Effector CD4-positive, alpha-beta T cell (primary cell): Measurements from ENCODE around the gene CXorf58.
"Not testable (repeated sequence)": the region's sequence is repeated elsewhere in the genome, so short reads cannot be mapped to it uniquely, and the experiment has no call there.

ENCODE experiments used
- DNase-seq: peaks from one replicate; pipeline ENCODE4 v3.0.0-alpha.2; 2020
- total RNA-seq: gene quantifications from one replicate; lab custom pipeline; 2026; lab: John Stamatoyannopoulos, UW

The CXorf58 gene, protein sequence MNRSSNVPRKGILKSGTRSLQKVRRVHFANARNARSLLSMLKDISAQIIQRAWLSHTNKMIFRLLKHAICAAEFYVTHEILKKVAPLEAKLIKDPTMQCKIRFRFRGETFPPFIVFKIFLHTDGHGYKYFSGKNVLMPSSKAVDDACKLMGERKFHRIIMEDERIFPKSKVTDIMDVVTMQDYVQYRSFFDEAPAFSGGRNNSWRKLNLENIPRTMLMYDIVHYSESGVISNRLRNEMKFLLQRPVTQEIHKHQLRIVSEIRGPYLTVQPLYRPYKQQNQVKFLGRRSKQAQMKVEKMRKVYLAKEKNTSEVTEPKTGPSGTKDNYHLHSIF
- 0.56 reads per million for total RNA-seq

DNA sequence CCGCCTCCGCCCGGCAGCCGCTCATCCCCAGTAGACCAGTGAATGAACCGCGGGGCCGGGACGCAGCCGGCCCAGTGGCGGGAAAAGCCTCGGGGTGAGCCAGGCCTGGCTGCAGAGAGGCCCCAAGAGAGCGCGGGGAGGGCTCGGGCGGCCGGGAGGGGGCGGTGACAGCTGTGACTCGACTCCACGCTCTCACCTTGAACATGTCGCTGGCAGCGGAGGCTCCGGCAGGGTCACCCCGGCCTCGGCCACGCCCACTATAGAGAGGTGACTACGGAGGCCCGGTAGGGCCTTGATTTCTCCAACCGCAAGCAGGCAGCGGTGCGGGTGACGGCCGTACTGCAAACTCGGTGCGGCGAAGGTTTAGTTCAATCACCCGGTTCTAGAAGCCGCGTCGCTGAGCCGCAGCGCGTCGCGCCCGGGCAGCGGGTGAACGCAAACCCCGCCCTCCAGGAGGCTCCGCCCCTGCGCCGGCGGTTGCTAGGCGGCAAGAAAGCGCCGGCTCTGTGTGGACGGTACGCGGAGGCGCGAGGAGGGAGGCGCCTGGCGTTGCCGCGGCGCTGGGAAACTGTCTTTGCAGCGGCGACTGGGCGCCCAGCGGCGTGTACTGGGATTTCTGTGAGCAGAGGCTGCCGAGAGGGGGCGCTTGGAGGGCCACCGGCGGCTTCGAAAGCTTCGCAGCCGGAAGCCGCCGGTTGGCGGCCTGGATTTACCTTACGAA lies at the start of gene CXorf58, which contains the start of gene APOO:
Gene CXorf58 (plus strand): TSS at position 509 of the 721 bp plus-strand sequence. CDS start 2,297 bp downstream, outside the sequence.
Gene APOO (minus strand): TSS at position 441 of the 721 bp plus-strand sequence. CDS start 236 bp downstream, at position 205.
- peak; percentile 83 for DNase-seq

DNA sequence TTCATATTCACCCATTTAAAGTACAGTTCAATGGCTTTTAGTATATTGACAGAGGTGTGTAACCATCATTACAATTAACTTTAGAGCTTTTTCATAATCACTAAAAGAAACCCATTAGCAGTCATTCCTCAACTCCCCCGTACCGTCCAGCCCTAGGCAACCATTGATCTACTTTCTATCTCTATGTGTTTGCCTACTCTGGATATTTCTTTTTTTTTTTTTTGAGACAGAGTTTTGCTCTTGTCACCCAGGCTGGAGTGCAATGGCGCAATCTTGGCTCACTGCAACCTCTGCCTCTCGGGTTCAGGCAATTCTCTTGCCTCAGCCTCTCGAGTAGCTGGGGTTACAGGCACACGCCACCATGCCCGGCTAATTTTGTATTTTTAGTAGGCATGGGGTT lies 48.6 kb upstream of the CXorf58 start:
- DNase-seq = not testable (repeated sequence)

DNA sequence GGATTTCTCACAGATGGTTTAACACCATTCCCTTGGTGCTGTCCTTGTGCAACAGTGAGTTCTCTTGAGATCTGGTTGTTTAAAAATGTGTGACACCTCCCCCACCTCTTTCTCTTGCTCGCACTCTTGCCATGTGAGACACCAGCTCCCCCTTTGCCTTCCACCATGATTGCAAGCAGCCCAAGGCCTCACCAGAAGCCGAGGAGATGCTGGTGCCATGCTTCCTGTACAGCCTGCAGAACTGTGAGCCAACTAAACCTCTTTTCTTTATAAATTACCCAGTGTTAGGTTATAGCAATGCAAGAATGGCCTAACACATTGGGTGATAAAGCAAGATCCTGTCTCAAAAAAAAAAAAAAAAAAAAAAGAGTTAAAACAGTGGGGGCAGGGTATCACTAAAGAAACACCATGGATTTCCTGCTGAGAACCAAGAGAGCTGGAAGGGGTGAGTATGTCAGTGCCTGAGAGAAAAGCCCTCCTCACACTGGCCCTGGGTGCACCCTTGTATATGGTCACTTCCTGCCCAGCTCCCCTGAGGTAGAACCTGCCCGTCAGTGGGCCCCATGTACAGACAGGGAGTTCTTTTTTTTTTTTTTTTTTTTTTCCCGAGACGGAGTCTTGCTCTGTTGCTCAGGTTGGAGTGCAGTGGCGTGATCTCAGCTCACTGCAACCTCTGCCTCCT lies 46.5 kb upstream of the CXorf58 start:
- DNase-seq = no peak

DNA sequence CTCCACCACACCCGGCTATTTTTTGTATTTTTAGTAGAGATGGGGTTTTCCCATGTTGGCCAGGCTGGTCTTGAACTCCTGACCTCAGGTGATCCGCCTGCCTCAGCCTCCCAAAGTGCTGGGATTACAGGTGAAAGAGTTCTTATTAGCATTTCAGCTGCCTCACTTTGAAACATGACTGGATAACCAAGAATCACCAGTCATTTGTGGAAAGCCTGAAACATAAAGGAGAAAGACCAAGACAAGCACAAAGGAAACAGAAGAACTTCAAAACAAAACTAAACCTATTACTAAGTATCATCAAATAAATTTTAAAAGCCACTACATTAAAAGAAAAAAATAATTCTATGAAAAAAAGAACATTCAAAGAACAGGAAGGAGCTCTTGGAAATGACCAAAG lies 45.9 kb upstream of the CXorf58 start:
- DNase-seq = not testable (repeated sequence)

DNA sequence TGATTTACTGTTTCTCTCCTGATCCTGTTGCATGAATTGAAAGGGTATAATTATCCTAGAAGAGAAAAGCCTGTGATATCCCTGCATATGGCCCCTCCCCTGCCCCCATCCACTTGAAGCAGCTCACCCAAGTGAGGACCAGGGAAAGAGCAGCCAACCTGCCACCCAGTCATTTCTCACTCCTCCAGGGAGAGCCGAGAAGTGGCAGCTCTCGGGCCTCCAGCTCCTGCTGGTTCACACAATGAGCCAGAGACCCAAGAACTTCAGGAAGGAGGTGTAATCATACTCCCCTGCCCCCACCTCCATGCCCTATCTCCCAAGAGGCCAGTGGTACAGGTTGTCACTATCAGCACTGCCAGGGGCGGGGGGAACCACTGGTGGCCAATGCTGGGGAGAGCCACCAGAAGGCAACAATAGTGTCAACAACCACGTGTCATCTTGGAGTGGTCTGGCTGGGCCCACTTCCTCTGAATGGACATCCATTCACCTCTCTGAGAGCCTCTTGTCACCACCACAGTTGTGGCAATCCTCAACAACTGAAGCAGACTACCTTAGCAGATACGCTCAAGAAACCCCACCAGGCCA lies 43.0 kb upstream of the CXorf58 start:
- DNase-seq = no peak

DNA sequence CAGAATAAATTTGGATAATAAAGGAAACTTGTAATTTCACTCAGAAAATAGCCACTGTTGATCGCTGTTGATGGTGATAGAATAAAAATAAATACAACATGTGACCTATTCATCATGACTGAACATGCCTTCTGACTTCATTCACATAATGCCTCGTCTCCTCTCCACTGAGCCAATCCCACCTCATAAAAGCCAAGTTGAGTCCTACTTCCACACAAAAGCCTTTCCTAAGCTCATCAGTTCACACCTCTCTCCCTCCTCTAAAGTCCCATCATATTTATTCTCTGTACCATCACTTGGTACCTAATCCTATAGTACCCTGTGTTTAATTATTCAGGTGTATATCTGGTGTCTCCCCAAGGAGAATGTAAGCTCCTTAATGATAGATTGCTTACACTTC lies 37.8 kb upstream of the CXorf58 start:
- DNase-seq = no peak

DNA sequence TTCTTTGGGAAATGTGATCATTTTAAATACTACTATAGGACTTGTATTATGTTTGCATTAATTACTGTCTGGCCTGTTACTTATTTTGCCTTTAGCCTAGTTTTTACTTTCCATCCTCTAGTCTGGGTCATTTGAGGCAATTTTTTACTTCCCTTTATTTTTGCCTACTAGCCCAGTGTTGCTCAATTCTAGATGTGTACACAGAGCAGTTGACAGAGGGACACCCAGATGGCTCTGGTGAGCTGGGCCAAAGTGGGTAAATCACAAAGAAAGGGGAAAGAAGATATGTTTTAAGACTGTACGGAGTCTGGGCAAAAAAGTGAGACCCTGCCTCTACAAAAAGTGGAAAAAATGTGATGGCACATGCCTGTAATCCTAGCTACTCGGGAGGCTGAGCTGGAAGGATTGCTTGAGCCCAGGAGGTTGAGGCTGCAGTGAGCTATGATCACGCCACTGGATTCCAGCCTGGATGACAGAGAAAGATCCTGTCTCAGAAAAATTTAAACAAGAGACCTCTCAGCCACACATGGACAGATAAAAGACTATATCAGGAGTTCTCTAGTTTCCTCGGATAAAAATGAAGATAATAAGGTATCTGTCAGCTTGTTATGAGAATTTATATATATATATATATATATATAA lies 35.8 kb upstream of the CXorf58 start:
- no peak for DNase-seq

DNA sequence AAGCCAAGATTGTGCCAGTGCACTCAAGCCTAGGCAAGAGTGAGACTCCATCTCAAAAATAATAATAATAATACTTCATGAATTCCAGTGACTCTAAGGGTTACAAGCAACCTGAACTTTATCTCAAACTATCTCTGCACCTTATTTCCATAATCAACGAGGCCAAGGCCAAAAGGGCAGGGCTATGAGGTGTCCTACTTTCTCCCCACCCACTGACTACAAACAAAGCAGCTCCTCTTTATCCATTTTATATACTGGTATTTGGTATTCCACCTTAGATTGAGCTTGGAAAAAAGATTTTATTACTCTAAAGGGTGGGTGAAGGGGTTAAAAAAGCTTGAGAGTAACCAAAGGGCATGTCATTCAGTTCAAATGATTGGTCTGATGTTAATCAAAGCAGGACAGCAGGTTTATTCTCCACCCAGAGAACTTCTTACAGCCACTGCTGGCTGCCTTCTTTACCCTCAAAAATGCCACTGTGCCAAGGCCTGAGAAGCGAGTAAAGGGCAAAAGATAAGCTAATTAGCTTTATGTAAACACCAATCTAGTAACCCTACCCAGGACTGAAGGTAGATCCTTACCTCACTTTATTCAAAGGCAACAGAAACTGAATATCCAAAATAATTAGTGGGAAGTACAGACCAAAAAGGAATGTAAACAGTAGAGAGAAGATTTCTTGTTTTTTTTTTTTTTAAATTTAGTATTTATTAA lies 28.3 kb upstream of the CXorf58 start:
- DNase-seq = no peak

DNA sequence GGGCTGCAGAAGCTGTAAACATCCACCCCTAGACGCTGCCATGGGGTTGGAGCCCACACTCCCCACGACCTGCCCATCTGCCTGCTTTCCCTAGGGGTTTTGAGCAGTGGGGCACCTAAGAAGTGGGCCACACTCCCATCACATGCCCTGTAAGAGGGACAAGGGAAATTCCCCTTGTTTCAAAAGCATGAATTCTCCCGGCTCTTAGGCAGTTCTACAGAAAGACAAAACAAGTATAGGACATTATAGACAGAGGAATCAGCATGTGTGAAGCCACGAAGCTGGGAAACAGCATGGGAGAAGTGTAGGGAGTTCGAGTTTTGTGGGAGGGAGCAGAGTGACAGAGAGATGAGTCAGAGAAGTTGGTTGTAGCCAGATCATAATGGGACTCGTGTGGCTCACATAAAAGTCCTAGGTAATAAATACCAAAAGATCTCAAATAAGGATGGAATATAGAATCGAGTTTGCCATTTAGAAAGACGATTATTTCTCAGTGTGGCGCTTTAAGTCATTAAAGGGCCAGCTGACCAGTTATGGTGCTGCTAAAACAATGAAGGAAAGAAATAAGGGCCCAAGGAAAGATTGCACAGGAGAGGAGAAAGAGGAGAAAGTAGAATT lies 24.0 kb upstream of the CXorf58 start:
- no peak for DNase-seq

DNA sequence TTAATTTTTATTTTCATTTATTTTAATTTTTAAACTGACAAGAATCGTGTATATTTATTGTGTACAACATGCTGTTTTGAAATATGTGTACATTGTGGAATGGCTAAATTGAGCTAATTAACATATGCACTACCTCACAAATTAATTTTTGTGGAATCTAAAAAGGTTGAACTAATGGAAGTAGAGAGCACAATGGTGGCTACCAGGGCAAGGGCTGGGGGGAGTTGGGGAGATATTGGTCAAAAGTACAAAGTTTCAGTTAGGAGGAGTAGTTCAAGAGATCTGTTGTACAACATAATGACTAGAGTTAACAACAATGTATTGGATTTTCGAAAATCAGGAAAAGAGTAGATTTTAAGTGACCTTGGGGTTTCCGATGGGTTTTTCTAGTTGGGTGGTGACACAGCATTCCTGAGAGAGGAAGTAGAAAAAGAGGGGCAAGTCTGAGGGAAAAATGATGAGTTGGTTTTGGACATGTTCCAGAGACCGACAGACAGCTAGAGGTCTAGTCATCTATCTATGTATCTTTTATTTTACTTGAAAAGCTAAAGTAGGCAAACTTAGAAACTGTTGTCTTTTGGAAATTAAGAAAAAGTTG lies 23.3 kb upstream of the CXorf58 start:
- no peak for DNase-seq

DNA sequence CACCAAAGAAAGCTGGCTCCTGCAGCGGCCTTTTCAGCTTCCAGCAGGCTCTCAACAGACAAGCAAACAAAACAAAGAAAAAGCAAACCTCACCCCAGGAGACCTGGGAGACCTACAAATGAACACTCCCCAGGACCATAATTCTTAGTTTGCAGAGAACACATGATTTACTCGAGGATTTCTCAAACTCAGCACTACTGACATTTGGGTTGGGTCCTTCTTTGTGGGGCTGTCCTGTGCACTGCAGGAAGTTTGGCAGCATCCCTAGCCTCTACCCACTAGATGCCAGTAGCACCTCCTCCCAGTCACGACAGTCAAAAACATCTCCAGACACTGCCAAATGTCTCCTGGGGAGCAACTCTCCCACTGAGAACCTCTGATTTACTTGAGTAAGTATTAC lies 22.0 kb upstream of the CXorf58 start:
- no peak for DNase-seq

DNA sequence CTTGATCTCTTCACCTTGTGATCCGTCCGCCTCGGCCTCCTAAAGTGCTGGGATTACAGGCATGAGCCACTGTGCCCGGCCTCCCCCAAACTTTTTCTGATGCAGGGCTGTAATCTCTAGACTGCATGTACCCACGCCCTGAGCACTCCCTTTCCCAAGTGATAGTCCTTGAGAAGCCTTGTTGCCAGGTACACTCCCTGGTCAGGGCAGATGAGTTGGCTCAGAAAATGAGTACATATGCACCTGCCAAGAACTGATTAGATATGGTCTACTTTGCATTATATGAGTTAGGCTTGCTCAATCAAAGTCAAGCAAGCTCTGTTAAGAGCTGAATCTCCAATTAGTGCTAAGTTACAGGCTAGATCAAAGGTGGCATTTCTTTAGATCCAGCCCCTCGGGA lies 20.4 kb upstream of the CXorf58 start:
- no peak for DNase-seq

DNA sequence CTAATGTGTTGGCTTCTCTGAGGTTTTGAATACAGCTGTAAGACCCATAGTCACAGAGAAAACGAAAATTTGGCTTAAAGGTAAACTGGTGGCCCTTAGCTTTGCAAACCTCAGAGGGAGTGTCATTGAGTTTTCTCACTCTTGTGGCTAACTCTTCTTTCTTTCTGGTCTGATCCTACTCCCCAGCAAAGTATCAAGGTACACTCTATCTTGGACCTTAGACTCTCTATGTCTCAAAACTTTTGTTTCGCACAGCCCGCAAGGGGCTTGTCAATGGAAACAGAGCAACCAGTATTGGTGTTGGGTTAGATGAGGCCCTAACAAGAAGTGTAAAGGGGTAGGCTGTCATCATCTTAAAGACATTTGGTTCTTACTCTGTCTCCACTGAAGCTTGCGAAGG lies 19.9 kb upstream of the CXorf58 start:
- DNase-seq = no peak

DNA sequence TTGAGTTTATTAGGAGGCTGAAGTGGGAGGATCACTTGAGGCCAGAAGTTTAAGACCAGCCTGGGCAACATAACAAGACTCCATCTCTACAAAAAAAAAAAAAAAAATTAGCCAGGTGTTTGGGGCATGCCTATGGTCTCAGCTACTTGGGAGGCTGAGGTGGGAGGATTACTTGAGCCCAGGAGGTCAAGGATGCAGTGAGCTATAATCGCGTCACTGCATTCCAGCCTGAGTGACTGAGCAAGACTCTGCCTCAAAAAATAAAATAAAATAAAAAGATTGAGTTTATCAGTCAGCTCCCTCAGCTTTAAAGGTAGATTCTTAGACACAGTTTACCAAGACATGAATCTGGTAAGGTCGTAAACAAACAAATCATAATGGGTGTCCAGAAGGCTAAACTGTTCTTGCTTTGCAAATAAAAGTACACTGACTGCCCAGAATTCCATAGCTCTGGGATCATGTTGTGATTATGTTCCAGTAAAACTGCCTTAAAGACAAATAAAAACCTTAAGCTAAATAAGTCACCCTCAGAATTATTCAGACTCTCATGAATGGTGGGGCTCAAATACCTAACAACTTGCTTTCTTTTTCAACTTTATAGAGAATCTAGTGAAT lies 18.8 kb upstream of the CXorf58 start:
- DNase-seq = no peak

DNA sequence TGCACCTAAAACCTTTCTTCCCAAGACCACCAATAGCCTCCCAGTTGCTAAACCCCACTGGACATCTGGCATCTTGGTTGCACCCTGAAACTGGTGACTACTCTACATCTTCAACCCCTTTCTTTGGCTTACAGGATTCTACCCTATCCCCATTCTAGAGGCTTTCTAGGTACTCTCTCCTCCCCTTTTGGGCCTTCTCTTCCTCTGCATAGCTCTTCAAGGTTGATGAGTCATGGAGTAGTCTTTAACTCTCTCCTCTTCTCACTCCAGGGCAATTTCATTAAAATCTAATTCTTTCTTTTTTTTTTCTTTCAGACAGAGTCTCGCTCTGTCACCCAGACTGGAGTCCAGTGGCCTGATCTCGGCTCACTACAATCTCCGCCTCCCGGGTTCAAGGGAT lies 16.9 kb upstream of the CXorf58 start:
- DNase-seq = no peak

DNA sequence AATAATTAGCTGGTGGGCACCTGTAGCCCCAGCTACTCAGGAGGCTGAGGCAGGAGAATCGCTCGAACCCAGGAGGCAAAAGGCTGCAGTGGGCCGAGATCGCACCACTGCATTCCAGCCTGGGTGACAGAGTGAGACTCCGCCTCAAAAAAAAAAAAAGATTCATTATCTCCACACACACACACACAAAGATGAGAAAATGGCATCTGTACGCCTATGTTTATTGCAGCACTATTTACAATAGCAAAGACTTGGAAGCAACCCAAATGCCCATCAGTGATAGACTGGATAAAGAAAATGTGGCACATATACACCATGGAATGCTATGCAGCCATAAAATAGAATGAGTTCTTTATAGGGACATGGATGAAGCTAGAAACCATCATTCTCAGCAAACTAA lies 12.8 kb upstream of the CXorf58 start:
- DNase-seq = not testable (repeated sequence)

DNA sequence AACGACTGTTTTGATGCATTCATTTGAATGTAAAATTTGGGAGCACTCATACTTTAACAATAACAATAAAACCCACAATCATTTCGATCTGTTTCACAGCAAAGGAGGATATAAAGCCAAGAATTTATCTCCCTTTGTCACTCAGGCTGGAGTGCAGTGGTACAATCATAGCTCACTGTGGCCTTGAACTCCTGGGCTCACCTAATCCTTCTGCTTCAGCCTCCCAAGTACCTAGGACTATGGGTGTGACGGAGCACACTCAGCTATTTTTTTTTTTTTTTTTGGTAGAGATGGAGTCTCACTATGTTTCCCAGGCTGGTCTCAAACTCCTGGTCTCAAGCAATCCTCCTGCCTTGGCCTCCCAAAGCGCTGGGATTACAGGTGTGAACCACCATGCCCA lies 11.3 kb upstream of the CXorf58 start:
- not testable (repeated sequence) for DNase-seq

DNA sequence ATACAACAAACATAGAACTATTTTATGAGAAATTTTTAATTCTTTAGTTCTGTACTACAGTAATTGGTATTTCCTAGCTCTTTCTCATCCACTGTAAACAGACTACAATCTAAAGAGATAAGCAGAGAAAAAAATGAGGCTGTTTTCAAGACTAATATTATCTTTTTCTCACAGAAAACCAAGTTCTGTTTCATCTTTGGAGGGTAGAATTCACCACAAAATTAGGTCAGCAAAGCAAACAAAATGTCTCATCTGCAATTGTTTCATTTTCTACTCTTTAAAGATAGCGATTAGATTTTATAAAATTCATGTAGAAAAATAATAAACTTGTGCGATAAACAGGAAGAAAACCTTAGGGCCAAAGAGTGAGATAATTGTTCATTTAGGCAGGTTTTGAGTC lies 10.8 kb upstream of the CXorf58 start:
- DNase-seq = no peak

DNA sequence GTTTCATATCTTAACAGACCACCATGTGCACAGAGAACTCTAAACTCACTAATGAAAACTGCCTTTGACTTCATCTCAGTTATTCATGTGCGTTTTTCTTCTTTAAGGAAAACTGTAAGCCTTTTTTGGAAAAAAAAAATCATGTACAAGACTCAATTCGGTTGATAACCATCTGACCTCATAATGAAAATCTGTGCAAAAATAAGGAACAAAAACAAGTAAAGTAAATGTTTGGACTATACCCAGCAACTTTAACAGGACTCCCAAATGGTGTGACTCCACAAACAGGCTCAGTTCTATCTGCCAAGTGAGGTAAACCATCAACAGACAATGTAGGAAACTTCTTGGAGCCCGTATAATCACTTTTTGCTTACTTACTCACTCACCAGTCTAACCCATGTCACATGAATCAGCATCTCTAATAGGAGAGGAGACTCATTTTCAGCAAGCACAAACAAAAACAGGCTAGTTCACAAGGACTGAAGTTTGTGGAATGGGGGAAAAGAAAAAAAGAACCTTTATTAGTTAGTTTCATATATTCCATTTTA lies 9.3 kb upstream of the CXorf58 start:
- DNase-seq = no peak

DNA sequence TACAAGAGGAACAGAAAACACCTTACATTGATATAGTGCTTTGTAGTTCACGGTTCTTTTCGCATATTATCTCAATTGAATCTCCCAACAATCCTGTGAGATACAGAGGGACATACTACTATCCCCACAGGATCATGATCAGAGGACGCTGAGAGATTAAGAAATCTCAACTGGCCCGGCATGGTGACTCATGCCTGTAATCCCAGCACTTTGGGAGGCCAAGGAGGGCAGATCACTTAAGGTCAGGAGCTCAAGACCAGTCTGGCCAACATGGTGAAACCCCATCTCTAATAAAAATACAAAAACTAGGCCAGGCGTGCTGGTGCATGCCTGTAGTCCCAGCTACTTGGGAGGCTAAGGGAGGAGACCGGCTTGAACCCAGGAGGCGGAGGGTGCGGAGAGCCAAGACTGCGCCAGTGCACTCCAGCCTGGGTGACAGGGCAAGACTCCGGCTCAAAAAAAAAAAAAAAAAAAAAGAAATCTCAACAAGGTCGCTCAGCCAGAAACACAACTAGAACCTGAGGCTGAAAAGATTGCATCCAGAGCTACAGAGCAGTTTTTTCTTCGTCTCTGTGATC lies 7.5 kb upstream of the CXorf58 start:
- no peak for DNase-seq
